Medulla oblongata (tissue), 1 donor: ENCODE data around the gene DHRS3.

Experiments used
- DNase-seq: peaks from one replicate; pipeline ENCODE4 v3.0.0-alpha.2; 2015; ENCODE audit errors: extremely low spot score

Gene DHRS3

GRCh38 chr1:12554521-12555305 lies 63.3 kb downstream of the DHRS3 start:
- no peak for DNase-seq

GRCh38 chr1:12553963-12554362 lies 64.0 kb downstream of the DHRS3 start:
- DNase-seq = peak; percentile 10

GRCh38 chr1:12552951-12553921 lies 64.8 kb downstream of the DHRS3 start:
- no peak for DNase-seq

- no peak for DNase-seq
Observed at GRCh38 chr1:12552111-12552888, 65.7 kb downstream of the DHRS3 start.

GRCh38 chr1:12551584-12551983 lies 66.4 kb downstream of the DHRS3 start:
- DNase-seq = no peak

- DNase-seq = no peak
Observed at GRCh38 chr1:12549460-12550349, 68.3 kb downstream of the DHRS3 start.

- no peak for DNase-seq
Observed at GRCh38 chr1:12548973-12549459, 69.0 kb downstream of the DHRS3 start.

GRCh38 chr1:12548279-12548972 lies 69.6 kb downstream of the DHRS3 start:
- DNase-seq = no peak

GRCh38 chr1:12547586-12548225 lies 70.3 kb downstream of the DHRS3 start:
- DNase-seq = no peak

- no peak for DNase-seq
Observed at GRCh38 chr1:12546771-12547585, 71.0 kb downstream of the DHRS3 start.

GRCh38 chr1:12544992-12545391 lies 73.0 kb downstream of the DHRS3 start:
- DNase-seq = no peak

- DNase-seq = no peak
Observed at GRCh38 chr1:12544357-12544756, 73.7 kb downstream of the DHRS3 start.

GRCh38 chr1:12543740-12544154 lies 74.3 kb downstream of the DHRS3 start:
- no peak for DNase-seq

GRCh38 chr1:12542616-12543592 lies 75.1 kb downstream of the DHRS3 start:
- DNase-seq = peak; percentile 19

GRCh38 chr1:12542138-12542465 lies 75.9 kb downstream of the DHRS3 start:
- no peak for DNase-seq

GRCh38 chr1:12541274-12542137 lies 76.5 kb downstream of the DHRS3 start:
- DNase-seq = no peak
